HepG2 (cell line): ENCODE measurements around the gene ADGRG1. TPM values are rescaled to one million over a fixed set of nuclear protein-coding genes. Genes with fewer than 3 reads are reported as not detected.

ENCODE experiments used
- ATAC-seq: fragments of 200-7000 bp; cut with Tn5 transposase; 3 replicates; pipeline ENCODE4 v1.9.1; 2020; ENCODE audit warnings: mild to moderate bottlenecking, moderate library complexity
- BruUV-seq: library from RNA; stranded (reverse); fragments of 400-500 nt; replicated peaks from 2 replicates; lab custom pipeline; 2021; lab: Mats Ljungman, UMichigan
- CTCF ChIA-PET: fragments of 300-600 bp; formaldehyde crosslinking; extraction: SDS; loops from one replicate; lab custom pipeline; 2021; ENCODE audit warnings: low total read pairs, inconsistent platforms, low intra/inter-chr PET ratio; lab: Yijun Ruan, JAX
- POLR2A ChIA-PET: fragments of 350-600 bp; sonication (Branson Sonifier 250); formaldehyde crosslinking; loops from one replicate; lab custom pipeline; 2020; ENCODE audit warnings: antibody characterized with exemption, inconsistent platforms; lab: Yijun Ruan, JAX
- DNase-seq: peaks from one replicate; pipeline ENCODE4 v3.0.0-alpha.2; 2015; ENCODE audit warnings: low spot score
- FAIRE-seq: peaks from 3 replicates; lab custom pipeline; 2011; peaks lifted over from hg19 to GRCh38; lab: Jason Lieb, UNC
- H2AFZ ChIP-seq: one replicate; pipeline ENCODE4 v1.6.1; 2011; ENCODE audit warnings: low read length, inconsistent platforms
- H3K27ac ChIP-seq: fragments of 300-600 bp; 3 replicates; pipeline ENCODE4 v1.8.0; 2011; ENCODE audit warnings: mixed run types, mild to moderate bottlenecking, mixed read lengths, low read length, inconsistent platforms; ENCODE audit not compliant: insufficient read depth; ENCODE audit errors: extremely low read length
- H3K27me3 ChIP-seq, 2 experiments: fragments of 200-600 bp in 1 of 2; 2 replicates in 1 of 2; 3 replicates in 1 of 2; pipeline versions ENCODE4 v1.6.0 to v1.8.0; 2011; ENCODE audit warnings: low read length in 2 of 2, mild to moderate bottlenecking in 2 of 2, moderate library complexity in 2 of 2, inconsistent platforms in 1 of 2; ENCODE audit not compliant: insufficient read depth in 2 of 2, control insufficient read depth in 1 of 2
- H3K36me3 ChIP-seq, 2 experiments: fragments of 200-600 bp in 1 of 2; replicated peaks in 1 of 2; 2 replicates in 1 of 2; 3 replicates in 1 of 2; pipeline versions ENCODE4 v1.5.1 to v1.8.0; 2011; ENCODE audit warnings: low read length in 2 of 2, inconsistent platforms in 1 of 2; ENCODE audit not compliant: insufficient read depth in 2 of 2, control insufficient read depth in 1 of 2
- H3K4me1 ChIP-seq: 2 replicates; pipeline ENCODE4 v1.5.1; 2012; ENCODE audit warnings: low read length, inconsistent platforms; ENCODE audit not compliant: insufficient read depth
- H3K4me2 ChIP-seq: 2 replicates; pipeline ENCODE4 v1.6.0; 2011; ENCODE audit warnings: low read depth, low read length, inconsistent platforms
- H3K4me3 ChIP-seq, 3 experiments: fragments of 200-600 bp in 1 of 3; sonication (generic), shearing (Covaris generic) in 1 of 3; replicated peaks in 1 of 3; 2 replicates each; pipeline ENCODE4 v1.5.1; 2011 to 2016; ENCODE audit warnings: low read length in 3 of 3, inconsistent platforms in 2 of 3, low read depth in 2 of 3, mild to moderate bottlenecking in 2 of 3, control low read depth in 1 of 3, mixed read lengths in 1 of 3; ENCODE audit not compliant: insufficient read depth in 1 of 3
- H3K79me2 ChIP-seq: one replicate; pipeline ENCODE4 v1.6.1; 2011; ENCODE audit warnings: low read length, inconsistent platforms; ENCODE audit not compliant: insufficient read depth
- H3K9ac ChIP-seq: 2 replicates; pipeline ENCODE4 v1.6.0; 2011; ENCODE audit warnings: mild to moderate bottlenecking, low read depth, low read length, inconsistent platforms; ENCODE audit not compliant: insufficient read depth
- H3K9me3 ChIP-seq: 2 replicates; pipeline ENCODE4 v1.5.1; 2012; ENCODE audit warnings: mild to moderate bottlenecking, low read length
- H4K20me1 ChIP-seq: 2 replicates; pipeline ENCODE4 v1.6.0; 2011; ENCODE audit warnings: inconsistent platforms, mild to moderate bottlenecking, low read length, moderate library complexity; ENCODE audit not compliant: insufficient read depth
- JUND ChIP-seq: sonication (generic); formaldehyde crosslinking; IDR thresholded peaks from 2 replicates; pipeline ENCODE4 v1.8.0; 2022; ENCODE audit warnings: mild to moderate bottlenecking, missing genetic modification reagents
- KDM2A ChIP-seq: sonication (generic); formaldehyde crosslinking; IDR thresholded peaks from 2 replicates; pipeline ENCODE4 v1.4.0; 2020; ENCODE audit warnings: low read depth, missing genetic modification reagents, borderline replicate concordance
- LCORL ChIP-seq, 2 experiments: fragments of 450-650 bp in 1 of 2; sonication (generic) in 1 of 2; formaldehyde crosslinking in 1 of 2; IDR thresholded peaks; 2 replicates each; pipeline versions ENCODE4 v1.5.0 to v1.6.1; 2017 to 2020; ENCODE audit warnings: antibody characterized with exemption in 1 of 2, missing genetic modification reagents in 1 of 2
- NBN ChIP-seq: fragments of 450-650 bp; conservative IDR thresholded peaks from 2 replicates; pipeline ENCODE4 v1.6.1; 2017
- NFE2L1 ChIP-seq: sonication (generic); formaldehyde crosslinking; IDR thresholded peaks from 2 replicates; pipeline ENCODE4 v1.4.0; 2020; ENCODE audit warnings: missing genetic modification reagents, mild to moderate bottlenecking, borderline replicate concordance
- SIX4 ChIP-seq: sonication (generic); formaldehyde crosslinking; IDR thresholded peaks from 2 replicates; pipeline ENCODE4 v1.4.0; 2020; ENCODE audit warnings: missing genetic modification reagents
- SNAPC4 ChIP-seq: sonication (generic); formaldehyde crosslinking; IDR thresholded peaks from 2 replicates; pipeline ENCODE4 v1.4.0; 2020; ENCODE audit warnings: mild to moderate bottlenecking, missing genetic modification reagents
- ZMYM3 ChIP-seq: sonication (generic); formaldehyde crosslinking; IDR thresholded peaks from 2 replicates; pipeline ENCODE4 v1.5.1; 2020; ENCODE audit warnings: mild to moderate bottlenecking, missing genetic modification reagents
- ZMYM4 ChIP-seq: sonication (generic); formaldehyde crosslinking; IDR thresholded peaks from 2 replicates; pipeline ENCODE4 v1.8.1; 2023; ENCODE audit warnings: mild to moderate bottlenecking, missing genetic modification reagents
- ZNF253 ChIP-seq: sonication (generic); formaldehyde crosslinking; IDR thresholded peaks from 2 replicates; pipeline ENCODE4 v1.8.0; 2022; ENCODE audit warnings: mild to moderate bottlenecking, missing genetic modification reagents, borderline replicate concordance
- ZNF556 ChIP-seq: sonication (generic); formaldehyde crosslinking; IDR thresholded peaks from 2 replicates; pipeline ENCODE4 v1.4.0; 2020; ENCODE audit warnings: mild to moderate bottlenecking, missing genetic modification reagents, borderline replicate concordance
- ZNF572 ChIP-seq: sonication (generic); formaldehyde crosslinking; IDR thresholded peaks from 2 replicates; pipeline ENCODE4 v1.5.1; 2020; ENCODE audit warnings: mild to moderate bottlenecking, missing genetic modification reagents
- ZSCAN29 ChIP-seq: sonication (generic); formaldehyde crosslinking; conservative IDR thresholded peaks from 2 replicates; pipeline ENCODE4 v1.4.0; 2020; ENCODE audit warnings: mild to moderate bottlenecking, missing genetic modification reagents
- whole genome bisulfite sequencing: methylation state at CpG from one replicate; pipeline ENCODE4 v1.1.6; 2017; ENCODE audit warnings: low lambda C conversion rate; 5-methylcytosine and 5-hydroxymethylcytosine counted together
- in situ Hi-C: cut with HindIII; loops from 2 replicates; pipeline ENCODE4 v1.10.0; 2017; ENCODE audit warnings: low pct_unique_long_range_greater_than_20kb; ENCODE audit not compliant: extremely low pct_ligation_motif_present
- intact Hi-C: fragments of 100-400 bp; cut with micrococcal nuclease; formaldehyde crosslinking; loops from one replicate; pipeline ENCODE4 v1.10.0; 2022; ENCODE audit not compliant: unreplicated experiment
- polyA plus RNA-seq, 8 experiments: library from polyadenylated mRNA; depleted of rRNA in 3 of 8; stranded (reverse) in 7 of 8; unstranded in 1 of 8; fragments of >200 nt; fragmentation: Illumina TruSeq in 4 of 8; extraction: Trizol in 4 of 8; gene quantifications; 2 replicates each; pipeline versions ENCODE4 v1.2.1 to v1.2.3, GENCODE V29; 2011 to 2016; ENCODE audit warnings: low read depth in 4 of 8, missing spikeins in 1 of 8, mixed read lengths in 1 of 8; ENCODE audit not compliant: insufficient read depth in 1 of 8
- total RNA-seq, 5 experiments: library from RNA; depleted of rRNA; stranded (reverse); fragments of >200 nt; fragmentation: Illumina TruSeq; extraction: Trizol; gene quantifications; 2 replicates each; pipeline ENCODE4 v1.2.3, GENCODE V29; 2016; ENCODE audit warnings: low read depth in 1 of 5
- TF ChIP-seq, protein P1 (sequence below): fragments of 450-650 bp; IDR thresholded peaks from 2 replicates; pipeline ENCODE4 v1.6.1; 2017
- TF ChIP-seq, protein P2 (sequence below): IDR thresholded peaks from 2 replicates; pipeline ENCODE4 v1.6.1; 2016; ENCODE audit warnings: mild to moderate bottlenecking

ADGRG1 gene
- total and polyA plus RNA-seq, 2 of the 13 experiments (the other 11 are each of a cell fraction or from before 2014, with no cell fraction given) = 2.7 to 5.9 TPM

DNA sequence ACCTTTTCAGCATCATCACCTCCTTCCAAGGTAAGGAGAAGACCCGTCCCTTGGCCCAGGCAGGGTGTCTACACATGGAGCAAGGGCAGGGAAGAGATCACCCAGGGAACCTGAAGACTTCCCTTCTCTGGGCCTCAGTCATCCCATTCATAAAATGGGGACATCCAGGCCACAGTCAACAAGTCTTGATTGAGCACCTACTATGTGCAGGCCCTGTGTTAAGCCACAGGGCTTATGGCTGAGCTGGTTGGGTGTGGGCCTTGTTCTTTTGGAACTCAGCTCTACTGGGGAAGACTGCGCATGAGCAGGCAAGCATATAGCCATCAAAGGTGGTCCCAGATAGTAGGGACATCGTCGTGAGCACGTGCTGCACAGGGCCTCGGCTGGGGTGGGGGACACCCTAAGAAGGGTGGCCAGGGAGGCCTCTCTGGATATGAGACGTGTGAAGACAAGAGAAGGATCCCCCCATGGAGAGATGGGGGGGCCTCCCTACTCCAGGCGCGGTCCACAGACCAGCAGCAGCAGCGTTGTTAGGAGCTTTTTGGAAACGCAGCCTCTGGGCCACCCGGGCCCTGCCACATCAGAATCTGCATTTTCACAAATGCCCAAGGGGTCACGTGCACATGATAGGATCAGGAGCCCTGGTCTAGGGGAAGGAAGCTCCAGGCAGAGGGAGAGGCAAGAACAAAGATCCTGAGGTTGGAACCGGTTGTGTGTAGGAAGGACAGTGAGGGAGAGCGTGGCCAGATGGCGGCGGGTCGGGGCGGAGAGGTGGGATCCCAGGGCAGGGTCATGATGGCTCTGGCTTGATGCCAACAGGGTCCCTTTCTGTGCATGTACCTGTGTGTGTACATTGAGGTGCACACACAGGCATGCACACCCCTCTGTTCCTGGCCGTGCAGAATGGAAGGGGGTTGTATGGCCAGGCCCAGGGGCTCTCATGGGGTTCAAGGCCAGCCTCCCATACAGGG is 33.8 kb downstream of the ADGRG1 start:
- no peak for DNase-seq
- in situ Hi-C loops = no loop called here
- WGBS = 90% methylated on average over 19 of the region's 20 CpGs
- no TSS peak for BruUV-seq
- Histone ChIP-seq H3K4me3 (no peak overlapping the region), H3K9me3 (no peaks in the 10 kb centered on the region), H3K4me2 (no peak overlapping the region), H2AFZ (no peak overlapping the region), H3K79me2 (no peaks in the 10 kb centered on the region), H3K36me3 (no peaks in the 10 kb centered on the region), H3K9ac (no peak overlapping the region), H3K4me1 (peaks cover 50% of the 10 kb centered on the region), H3K27ac (no peak overlapping the region), H4K20me1 (no peaks in the 10 kb centered on the region), H3K27me3 (no peaks in the 10 kb centered on the region)
- ATAC-seq = no peak
- ChIA-PET POLR2A (interaction anchor here (0.5 to 1.9 kb wide), 6 partner anchors 9 to 74 kb away, joined by 3 to 12 read pairs (median 4); partner anchors contain the start of gene KATNB1), CTCF (interaction anchor here (0.5 to 1.4 kb wide), 2 partner anchors 13 to 82 kb away, joined by 3 to 4 read pairs; no protein-coding TSS in a partner anchor)
- intact Hi-C loops = loop anchor here (2.0 kb wide), 1 partner anchor 43 kb away; no protein-coding TSS in a partner anchor
- no peak for FAIRE-seq
- no peak for TF ChIP-seq ZNF253 (CRISPR knock-in tag)
- 0 out of 2 replicates have a peak, but pooled peaks have one; percentile 32 for TF ChIP-seq LCORL (IDR thresholded peaks at IDR 0.05)
- TF ChIP-seq LCORL (CRISPR knock-in tag; IDR thresholded peaks at IDR 0.05) = no peak
- TF ChIP-seq, protein P1, sequence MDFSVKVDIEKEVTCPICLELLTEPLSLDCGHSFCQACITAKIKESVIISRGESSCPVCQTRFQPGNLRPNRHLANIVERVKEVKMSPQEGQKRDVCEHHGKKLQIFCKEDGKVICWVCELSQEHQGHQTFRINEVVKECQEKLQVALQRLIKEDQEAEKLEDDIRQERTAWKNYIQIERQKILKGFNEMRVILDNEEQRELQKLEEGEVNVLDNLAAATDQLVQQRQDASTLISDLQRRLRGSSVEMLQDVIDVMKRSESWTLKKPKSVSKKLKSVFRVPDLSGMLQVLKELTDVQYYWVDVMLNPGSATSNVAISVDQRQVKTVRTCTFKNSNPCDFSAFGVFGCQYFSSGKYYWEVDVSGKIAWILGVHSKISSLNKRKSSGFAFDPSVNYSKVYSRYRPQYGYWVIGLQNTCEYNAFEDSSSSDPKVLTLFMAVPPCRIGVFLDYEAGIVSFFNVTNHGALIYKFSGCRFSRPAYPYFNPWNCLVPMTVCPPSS = no peak
- no peak for TF ChIP-seq NBN
- peak; percentile 56; the same call in 1 of the 2 replicates for TF ChIP-seq ZMYM3 (CRISPR knock-in tag)
- 0 out of 2 replicates have a peak, but pooled peaks have one; percentile 14 for TF ChIP-seq ZNF556 (CRISPR knock-in tag)
- TF ChIP-seq SNAPC4 (CRISPR knock-in tag) = no peak
- TF ChIP-seq, protein P2, sequence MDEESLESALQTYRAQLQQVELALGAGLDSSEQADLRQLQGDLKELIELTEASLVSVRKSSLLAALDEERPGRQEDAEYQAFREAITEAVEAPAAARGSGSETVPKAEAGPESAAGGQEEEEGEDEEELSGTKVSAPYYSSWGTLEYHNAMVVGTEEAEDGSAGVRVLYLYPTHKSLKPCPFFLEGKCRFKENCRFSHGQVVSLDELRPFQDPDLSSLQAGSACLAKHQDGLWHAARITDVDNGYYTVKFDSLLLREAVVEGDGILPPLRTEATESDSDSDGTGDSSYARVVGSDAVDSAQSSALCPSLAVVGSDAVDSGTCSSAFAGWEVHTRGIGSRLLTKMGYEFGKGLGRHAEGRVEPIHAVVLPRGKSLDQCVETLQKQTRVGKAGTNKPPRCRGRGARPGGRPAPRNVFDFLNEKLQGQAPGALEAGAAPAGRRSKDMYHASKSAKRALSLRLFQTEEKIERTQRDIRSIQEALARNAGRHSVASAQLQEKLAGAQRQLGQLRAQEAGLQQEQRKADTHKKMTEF = no peak
- 0 out of 2 replicates have a peak, but pooled peaks have one; percentile 9 for TF ChIP-seq ZSCAN29 (CRISPR knock-in tag)
- 0 out of 2 replicates have a peak, but pooled peaks have one; percentile 6 for TF ChIP-seq ZMYM4 (CRISPR knock-in tag)
- TF ChIP-seq KDM2A = 0 out of 2 replicates have a peak, but pooled peaks have one; percentile 1
- no peak for TF ChIP-seq JUND (CRISPR knock-in tag)
- TF ChIP-seq NFE2L1 = 0 out of 2 replicates have a peak, but pooled peaks have one; percentile 17
- TF ChIP-seq ZNF572 = 0 out of 2 replicates have a peak, but pooled peaks have one; percentile 4
- TF ChIP-seq SIX4 (CRISPR knock-in tag) = no peak
